ENCODE results near the gene ZNF672. TPM values are rescaled to one million over a fixed set of nuclear protein-coding genes. Genes with fewer than 3 reads are reported as not detected.
"Not testable (repeated sequence)": the region's sequence is repeated elsewhere in the genome, so short reads cannot be mapped to it uniquely, and the experiment has no call there.

ZNF672 gene
- total RNA-seq, 1 experiment from 2014 or later: 56.0 TPM

DNA sequence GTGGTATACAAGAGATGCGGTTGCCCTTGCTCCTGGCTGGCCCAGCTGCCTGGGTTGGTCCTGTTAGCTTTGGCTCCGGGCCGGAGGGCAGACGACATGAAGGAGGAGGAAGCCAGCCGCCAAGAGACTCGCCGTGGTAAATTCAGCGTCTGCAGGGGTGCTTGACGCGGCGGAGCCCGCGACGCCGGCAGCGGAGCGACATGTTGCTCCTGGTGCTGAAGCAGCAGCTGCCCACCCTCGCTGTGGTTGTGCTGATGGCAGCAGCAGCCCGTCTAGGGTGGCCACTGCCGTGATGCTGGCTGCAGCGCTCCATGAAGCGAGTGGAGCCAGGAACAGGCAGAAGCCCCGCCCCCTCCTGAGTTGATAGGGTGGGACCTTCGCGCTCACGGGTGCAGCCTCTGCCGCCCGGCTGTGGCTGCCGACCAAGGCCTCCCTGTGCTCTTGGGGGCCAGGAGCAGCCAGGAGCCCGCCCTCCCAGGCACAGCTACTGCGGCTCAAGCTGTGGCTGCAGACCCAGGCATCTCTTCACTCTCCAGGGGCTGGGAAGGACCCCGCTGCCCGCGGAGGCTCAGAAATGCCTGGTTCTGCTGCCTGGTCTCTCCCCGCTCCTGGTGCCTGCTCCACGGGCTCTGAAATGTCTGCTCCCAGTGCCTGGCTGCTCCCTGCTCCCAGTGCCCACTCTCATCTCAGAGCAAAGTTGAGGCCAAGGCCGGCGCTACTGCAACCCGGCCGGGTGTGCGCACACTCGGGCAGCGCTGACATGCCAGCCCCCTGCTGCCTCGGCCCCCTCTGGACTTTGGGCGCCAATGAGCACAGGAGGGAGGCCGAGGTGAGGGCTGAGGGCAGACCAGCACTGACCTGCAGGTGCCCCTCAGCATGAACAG lies 25.2 kb downstream of the ZNF672 start:
- H3K4me3 ChIP-seq (ENCODE audit: insufficient read depth, low read depth, low read length): peak overlapping the region; percentile 86
- H3K27me3 ChIP-seq (ENCODE audit: control insufficient read depth, insufficient read depth, low read length): peaks cover 43% of the 10 kb centered on the region
- peak; percentile 87 for DNase-seq
- no peaks in the 10 kb centered on the region for H3K36me3 ChIP-seq (replicated peaks; ENCODE audit: control insufficient read depth, insufficient read depth, low read length)

DNA sequence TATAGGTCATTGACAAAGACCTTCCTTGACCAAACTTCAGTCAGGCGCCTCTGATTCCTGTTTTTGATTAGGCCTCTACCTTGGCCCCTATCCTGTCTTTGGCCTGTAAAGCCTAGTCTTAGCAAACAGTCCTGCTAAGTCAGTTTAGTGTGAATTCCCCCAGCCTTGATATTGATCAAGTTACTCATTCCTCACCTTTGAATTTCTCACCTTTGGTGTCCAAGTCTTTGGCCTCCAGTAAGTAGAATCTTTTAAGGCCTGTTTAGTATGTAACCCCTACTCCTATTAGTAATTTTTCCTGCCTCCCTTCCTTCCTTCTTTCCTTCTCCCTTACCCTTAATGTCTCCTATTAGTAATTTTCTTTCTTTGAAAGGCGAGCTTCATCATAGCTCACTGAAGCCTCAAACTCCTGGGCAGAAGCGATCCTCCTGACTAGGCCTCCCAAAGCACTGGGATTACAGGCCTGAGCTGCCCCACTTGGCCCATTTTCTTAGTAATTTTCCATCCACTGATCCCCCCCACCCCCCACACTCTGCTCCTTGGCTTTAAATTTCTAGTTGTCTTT lies 33.9 kb downstream of the ZNF672 start:
- no peak for DNase-seq
- Histone ChIP-seq H3K4me3 (ENCODE audit: insufficient read depth, low read depth, low read length) (peak overlapping the region; percentile 94; the same call in 1 of the 2 replicates), H3K27me3 (ENCODE audit: control insufficient read depth, insufficient read depth, low read length) (no peaks in the 10 kb centered on the region), H3K36me3 (replicated peaks; ENCODE audit: control insufficient read depth, insufficient read depth, low read length) (no peaks in the 10 kb centered on the region)

DNA sequence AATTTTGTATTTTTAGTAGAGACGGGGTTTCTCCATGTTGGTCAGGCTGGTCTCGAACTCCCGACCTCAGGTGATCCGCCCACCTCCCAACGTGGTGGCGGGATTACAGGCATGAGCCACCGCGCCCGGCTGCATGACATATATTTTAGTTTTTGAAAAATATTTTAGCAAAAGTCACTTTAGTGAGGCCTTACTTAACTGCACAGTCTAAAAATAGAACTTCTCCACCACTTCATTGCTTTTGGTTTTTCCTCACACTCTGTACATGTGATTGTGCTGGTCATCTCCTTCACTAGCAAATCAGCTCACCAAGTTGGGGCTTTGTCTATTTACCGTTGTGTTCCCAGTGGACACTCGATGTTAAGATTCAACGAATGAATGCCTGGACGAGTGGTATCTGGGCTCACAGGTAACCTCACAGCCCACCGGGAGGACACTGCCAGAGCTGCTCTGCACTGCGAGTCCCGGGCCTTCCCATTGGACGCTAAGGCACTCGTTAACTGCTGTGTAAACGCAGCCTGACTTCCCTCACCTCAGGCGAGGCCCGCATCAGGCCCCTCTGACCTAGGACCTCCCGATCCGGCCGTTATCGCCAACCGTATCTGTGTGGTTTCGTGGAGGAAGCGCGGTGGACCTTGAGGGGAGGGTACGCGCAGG lies 34.9 kb downstream of the ZNF672 start:
- H3K36me3 ChIP-seq (replicated peaks; ENCODE audit: control insufficient read depth, insufficient read depth, low read length): no peaks in the 10 kb centered on the region
- H3K4me3 ChIP-seq (ENCODE audit: insufficient read depth, low read depth, low read length): peak overlapping the region; percentile 94
- DNase-seq: peak; percentile 84
- H3K27me3 ChIP-seq (ENCODE audit: control insufficient read depth, insufficient read depth, low read length): no peaks in the 10 kb centered on the region

DNA sequence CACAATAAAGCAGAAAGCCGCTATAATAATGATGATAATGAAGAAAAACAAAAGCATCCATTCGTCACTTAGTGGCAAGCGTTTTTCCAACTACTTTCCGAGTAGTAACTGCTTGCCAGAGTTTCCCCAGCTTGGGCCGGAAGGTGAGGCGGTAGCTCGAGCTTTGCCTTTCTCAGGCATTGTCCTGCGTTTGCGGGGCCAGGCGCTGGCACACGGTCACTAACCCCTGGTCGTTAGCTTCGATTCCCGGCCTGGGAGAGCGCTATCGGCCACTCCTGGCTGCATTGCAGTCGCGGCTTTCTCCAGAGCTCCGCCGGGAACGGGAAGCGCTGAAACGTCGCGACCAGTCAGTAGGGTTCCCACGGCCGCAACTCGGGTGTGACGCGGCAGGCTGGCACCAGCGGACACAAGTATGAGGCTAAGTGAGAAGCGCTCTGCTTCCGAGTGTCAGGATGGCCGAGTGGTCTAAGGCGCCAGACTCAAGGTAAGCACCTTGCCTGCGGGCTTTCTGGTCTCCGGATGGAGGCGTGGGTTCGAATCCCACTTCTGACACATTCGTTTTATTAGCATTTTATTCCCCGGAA lies 35.5 kb downstream of the ZNF672 start:
- Histone ChIP-seq H3K27me3 (ENCODE audit: control insufficient read depth, insufficient read depth, low read length) (no peaks in the 10 kb centered on the region), H3K36me3 (replicated peaks; ENCODE audit: control insufficient read depth, insufficient read depth, low read length) (no peaks in the 10 kb centered on the region), H3K4me3 (ENCODE audit: insufficient read depth, low read depth, low read length) (peak overlapping the region; percentile 94)
- DNase-seq: peak; percentile 85

DNA sequence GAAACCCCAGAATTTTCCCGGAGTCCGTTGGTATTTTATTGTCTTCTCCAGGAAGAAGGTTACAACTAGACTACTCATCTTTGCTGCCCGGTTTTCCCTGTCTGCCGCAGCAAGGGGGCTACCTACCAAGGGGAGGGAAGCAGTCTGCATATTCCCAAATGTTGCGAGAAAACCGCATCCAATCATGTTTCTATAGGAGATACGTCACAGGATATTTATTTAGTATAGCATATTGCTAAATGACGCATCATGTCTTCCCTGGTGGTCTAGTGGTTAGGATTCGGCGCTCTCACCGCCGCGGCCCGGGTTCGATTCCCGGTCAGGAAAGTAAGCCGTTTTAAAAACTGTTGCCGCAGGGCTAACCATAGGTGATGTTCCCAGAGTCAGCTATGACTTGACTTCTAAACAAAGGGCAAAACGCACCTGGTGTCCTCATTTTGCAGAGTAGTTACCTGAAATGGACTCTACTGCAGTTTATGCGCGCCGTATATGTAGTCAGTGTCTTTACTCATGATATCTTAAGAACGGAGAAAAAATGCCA lies 36.0 kb downstream of the ZNF672 start:
- Histone ChIP-seq H3K36me3 (replicated peaks; ENCODE audit: control insufficient read depth, insufficient read depth, low read length) (no peaks in the 10 kb centered on the region), H3K4me3 (ENCODE audit: insufficient read depth, low read depth, low read length) (peak overlapping the region; percentile 94), H3K27me3 (ENCODE audit: control insufficient read depth, insufficient read depth, low read length) (no peaks in the 10 kb centered on the region)
- peak; percentile 70 for DNase-seq

DNA sequence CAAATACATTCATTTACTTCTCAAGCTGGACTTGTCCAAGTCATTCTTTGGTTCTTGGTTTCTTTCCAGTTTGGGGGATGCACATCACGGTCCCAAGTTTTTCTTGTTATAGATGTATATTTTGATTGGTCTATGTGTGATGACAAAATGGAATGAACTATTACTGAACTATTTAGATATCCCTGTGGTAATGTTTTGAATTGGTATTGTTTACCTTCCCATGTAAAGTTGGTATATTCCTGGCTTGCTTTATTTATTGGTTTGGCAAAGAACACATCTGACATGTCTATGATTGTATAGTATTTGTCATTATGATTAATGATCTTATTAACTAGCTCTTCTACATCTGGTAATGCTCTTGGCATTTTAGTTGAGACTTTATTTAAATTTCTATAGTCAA lies 43.2 kb downstream of the ZNF672 start:
- Histone ChIP-seq H3K4me3 (ENCODE audit: insufficient read depth, low read depth, low read length) (no peak overlapping the region), H3K27me3 (ENCODE audit: control insufficient read depth, insufficient read depth, low read length) (no peaks in the 10 kb centered on the region), H3K36me3 (replicated peaks; ENCODE audit: control insufficient read depth, insufficient read depth, low read length) (no peaks in the 10 kb centered on the region)
- no peak for DNase-seq

DNA sequence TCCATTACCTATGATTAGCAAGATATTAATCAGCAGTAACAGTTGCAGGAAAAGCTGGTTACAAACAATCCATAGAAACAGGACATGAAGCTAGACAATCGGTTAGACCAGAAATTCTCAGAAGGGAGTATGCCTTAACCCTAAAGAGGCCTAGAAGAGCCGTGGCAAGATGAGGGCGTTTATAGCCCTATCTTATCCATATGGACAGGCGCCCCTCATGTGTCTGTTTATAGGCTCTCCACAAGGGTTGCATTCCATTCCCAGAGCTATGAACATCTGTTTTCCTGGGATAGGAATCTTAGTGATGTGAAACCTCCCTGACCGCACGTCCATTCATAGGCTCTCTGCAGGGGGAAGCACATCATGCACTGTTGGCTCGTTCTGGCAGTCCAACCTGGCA lies 44.4 kb downstream of the ZNF672 start:
- not testable (repeated sequence) for DNase-seq; H3K27me3 ChIP-seq (ENCODE audit: control insufficient read depth, insufficient read depth, low read length); H3K4me3 ChIP-seq (ENCODE audit: insufficient read depth, low read depth, low read length); H3K36me3 ChIP-seq (replicated peaks; ENCODE audit: control insufficient read depth, insufficient read depth, low read length)

DNA sequence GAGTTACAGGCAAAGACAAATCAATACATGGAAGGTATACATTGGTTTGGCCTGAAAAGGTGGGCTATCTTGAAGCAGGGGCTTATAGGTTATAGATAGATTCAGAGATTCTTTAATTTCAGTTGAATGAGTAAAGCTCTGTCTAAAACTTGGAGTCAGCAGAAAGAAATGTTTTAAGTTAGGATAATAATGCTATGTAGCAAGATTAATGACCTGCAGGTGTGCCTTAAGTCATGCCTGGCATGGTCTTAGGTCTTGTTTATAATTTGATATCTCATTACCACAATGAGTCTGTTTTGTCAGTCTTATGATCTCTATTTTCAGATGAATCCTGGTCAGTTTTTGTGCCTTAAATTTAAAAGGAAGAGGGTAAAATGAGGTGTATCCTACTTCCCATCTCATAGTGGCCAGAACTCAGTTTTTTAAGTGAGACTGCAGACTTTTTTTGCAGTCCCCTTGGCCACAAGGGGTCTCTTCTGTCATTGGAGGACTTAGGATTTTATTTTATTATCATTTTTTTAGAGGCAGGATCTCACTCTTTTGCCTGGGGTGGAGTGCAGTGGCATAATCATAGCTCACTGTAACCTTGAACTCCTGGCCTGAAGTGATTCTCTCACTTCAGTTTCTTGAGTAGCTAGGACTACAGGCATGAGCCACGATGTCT lies 46.7 kb downstream of the ZNF672 start:
- no peak overlapping the region for H3K4me3 ChIP-seq (ENCODE audit: insufficient read depth, low read depth, low read length)
- peak; percentile 32 for DNase-seq
- no peaks in the 10 kb centered on the region for H3K27me3 ChIP-seq (ENCODE audit: control insufficient read depth, insufficient read depth, low read length)
- H3K36me3 ChIP-seq (replicated peaks; ENCODE audit: control insufficient read depth, insufficient read depth, low read length): no peaks in the 10 kb centered on the region

DNA sequence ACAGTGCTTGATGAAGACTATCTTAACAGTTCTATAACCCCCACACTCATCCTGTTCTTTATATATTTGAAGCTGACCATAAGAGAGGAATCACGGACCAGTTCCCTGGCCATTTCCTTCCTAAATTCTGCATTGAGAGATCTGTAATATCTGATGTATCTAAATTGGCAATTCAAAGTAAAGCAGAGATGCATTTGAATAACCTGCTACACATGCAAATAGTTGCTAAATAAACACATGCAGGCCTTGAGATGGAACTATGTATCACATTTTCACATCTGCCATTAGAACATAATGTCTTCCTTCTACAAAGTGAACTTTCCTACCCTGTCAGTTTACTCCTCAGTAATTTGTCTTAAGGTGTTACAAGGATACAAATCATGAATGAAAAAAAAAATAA lies 47.6 kb downstream of the ZNF672 start:
- H3K4me3 ChIP-seq (ENCODE audit: insufficient read depth, low read depth, low read length): no peak overlapping the region
- H3K36me3 ChIP-seq (replicated peaks; ENCODE audit: control insufficient read depth, insufficient read depth, low read length): no peaks in the 10 kb centered on the region
- DNase-seq: no peak
- H3K27me3 ChIP-seq (ENCODE audit: control insufficient read depth, insufficient read depth, low read length): no peaks in the 10 kb centered on the region

DNA sequence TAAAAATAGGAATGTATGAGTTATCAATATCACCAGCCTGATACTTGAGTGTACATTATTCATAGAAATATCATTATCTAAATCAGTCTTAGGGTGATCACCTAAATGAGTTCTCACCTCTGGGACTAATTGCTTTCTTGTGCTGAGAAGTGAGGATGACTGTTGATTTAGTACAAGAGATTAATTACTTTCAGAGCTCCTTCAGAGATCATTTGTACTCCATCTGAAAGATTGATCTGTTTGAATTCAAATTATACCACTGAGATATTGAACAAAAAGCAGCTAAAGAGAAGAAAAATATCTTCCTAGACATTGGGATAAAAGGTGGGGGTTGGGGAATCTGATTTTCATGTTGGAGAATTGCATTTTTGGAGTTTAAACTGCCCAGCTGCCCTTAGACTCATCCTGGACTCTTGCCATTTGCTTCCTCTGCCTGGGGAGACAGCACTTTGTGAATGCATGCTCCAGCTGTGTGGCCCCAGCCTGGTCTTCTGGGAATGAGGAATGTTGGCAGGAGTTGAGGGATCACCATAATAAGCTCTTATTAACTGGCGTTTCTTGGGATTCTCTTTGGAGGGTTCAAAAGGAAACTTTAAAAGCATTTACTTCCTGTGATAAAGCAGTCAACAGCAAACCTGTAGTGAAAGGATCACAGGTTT lies 48.3 kb downstream of the ZNF672 start:
- H3K27me3 ChIP-seq (ENCODE audit: control insufficient read depth, insufficient read depth, low read length): no peaks in the 10 kb centered on the region
- peak; percentile 26 for DNase-seq
- H3K36me3 ChIP-seq (replicated peaks; ENCODE audit: control insufficient read depth, insufficient read depth, low read length): no peaks in the 10 kb centered on the region
- H3K4me3 ChIP-seq (ENCODE audit: insufficient read depth, low read depth, low read length): no peak overlapping the region

DNA sequence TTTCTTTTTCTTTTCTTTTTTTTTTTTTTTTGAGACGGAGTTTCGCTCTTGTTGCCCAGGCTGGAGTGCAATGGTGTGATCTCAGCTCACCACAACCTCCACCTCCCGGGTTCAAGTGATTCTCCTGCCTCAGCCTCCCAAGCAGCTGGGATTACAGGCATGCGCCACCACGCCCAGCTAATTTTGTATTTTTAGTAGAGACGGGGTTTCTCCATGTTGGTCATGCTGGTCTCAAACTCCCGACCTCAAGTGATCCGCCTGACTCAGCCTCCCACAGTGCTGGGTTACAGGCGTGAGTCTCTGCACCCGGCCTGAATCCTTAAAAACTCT lies 51.9 kb downstream of the ZNF672 start:
- H3K36me3 ChIP-seq (replicated peaks; ENCODE audit: control insufficient read depth, insufficient read depth, low read length); DNase-seq; H3K4me3 ChIP-seq (ENCODE audit: insufficient read depth, low read depth, low read length): not testable (repeated sequence)

DNA sequence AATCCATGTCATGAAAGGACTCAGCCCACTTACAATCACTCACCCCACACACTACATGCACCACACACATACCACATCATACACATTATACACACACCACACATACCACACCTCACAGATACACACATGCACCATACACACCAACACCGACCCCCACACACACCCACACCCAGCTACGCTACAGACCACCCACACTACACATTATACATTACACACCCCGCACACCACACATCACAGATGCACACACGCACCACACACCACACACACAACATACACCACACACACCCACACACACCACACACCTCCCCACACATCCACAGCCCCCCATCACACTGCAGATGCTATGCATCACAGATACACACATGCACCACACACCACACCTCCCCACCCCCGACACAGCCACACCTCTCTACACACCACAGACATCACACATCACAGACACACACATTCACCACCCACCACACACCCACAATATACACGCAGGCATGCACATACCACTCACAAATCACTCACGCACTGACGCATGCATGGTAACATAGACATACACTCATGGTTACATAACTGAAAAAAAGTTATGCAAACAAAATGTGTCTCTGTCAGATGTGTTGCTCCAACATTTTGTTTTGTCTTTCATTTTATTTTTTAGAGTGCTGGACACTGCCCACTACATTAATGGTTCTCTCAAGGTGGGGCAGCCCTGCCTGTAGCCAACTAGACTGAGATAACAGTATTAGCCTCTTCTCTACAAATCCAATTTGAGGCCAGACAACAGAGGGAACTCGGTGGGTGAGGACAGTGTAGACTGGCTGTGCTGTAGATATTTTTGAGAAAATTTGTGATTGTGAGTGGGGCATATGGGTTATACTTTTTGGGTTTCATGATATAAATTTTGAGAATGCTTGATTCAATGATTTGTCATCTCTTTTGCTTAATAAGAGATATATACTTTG lies 52.8 kb downstream of the ZNF672 start:
- DNase-seq: no peak
- Histone ChIP-seq H3K4me3 (ENCODE audit: insufficient read depth, low read depth, low read length) (no peak overlapping the region), H3K27me3 (ENCODE audit: control insufficient read depth, insufficient read depth, low read length) (no peaks in the 10 kb centered on the region), H3K36me3 (replicated peaks; ENCODE audit: control insufficient read depth, insufficient read depth, low read length) (no peaks in the 10 kb centered on the region)

More for the DNA sequence above, 51.9 kb downstream of the ZNF672 start:
- H3K27me3 ChIP-seq (ENCODE audit: control insufficient read depth, insufficient read depth, low read length): not testable (repeated sequence)

DNA sequence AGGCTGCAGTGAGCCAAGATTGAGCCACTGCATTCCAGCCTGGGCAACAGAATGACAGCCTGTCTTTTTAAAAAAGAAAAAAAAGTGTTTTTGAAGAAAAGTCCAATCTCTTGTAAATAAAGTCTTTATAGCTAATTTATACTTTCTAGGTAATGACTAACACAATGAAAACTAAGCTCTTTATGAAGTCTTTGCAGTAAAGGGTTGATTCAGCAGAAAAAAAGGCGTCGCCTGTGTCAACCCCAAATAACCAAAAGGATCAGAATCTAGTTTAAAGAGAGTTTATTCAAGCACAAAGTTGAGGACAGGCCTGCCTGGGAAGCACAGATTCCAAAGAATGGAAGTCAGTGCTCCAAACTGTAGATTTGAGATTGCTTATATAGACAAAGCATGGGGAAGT lies 53.7 kb downstream of the ZNF672 start:
- H3K36me3 ChIP-seq (replicated peaks; ENCODE audit: control insufficient read depth, insufficient read depth, low read length): no peaks in the 10 kb centered on the region
- no peak for DNase-seq
- no peak overlapping the region for H3K4me3 ChIP-seq (ENCODE audit: insufficient read depth, low read depth, low read length)
- no peaks in the 10 kb centered on the region for H3K27me3 ChIP-seq (ENCODE audit: control insufficient read depth, insufficient read depth, low read length)

Data from H7 (cell line).